ENCODE measurements around the gene HOXD9. TPM values are rescaled to one million over a fixed set of nuclear protein-coding genes. Genes with fewer than 3 reads are reported as not detected.

The HOXD9 gene
- total RNA-seq, 1 experiment from 2014 or later: not detected

- ChIA-PET CTCF (no interaction called here), POLR2A (ENCODE audit: unreplicated experiment) (no interaction called here)
- DNase-seq (no peak), ATAC-seq (no peak)
- Histone ChIP-seq H3K4me1 (ENCODE audit: insufficient read depth, low read length) (no peaks in the 10 kb centered on the region), H3F3A (ENCODE audit: low read length, unreplicated experiment) (no peaks in the 10 kb centered on the region), H3K27me3 (ENCODE audit: low read length) (no peaks in the 10 kb centered on the region), H3K4me3 (ENCODE audit: low read length) (no peak overlapping the region), H3K79me2 (ENCODE audit: low read length) (no peaks in the 10 kb centered on the region), H2AFZ (ENCODE audit: low read length) (no peak overlapping the region), H3K9me2 (replicated peaks; ENCODE audit: low read length) (no peaks in the 10 kb centered on the region), H3K9ac (ENCODE audit: low read length) (no peak overlapping the region), H3K4me2 (ENCODE audit: low read length) (no peak overlapping the region), H3K36me3 (ENCODE audit: low read depth, low read length) (no peaks in the 10 kb centered on the region), H3K27ac (ENCODE audit: low read length) (no peak overlapping the region), H3K9me3 (ENCODE audit: low read length) (no peaks in the 10 kb centered on the region), H4K20me1 (ENCODE audit: low read length) (no peaks in the 10 kb centered on the region)
- no TSS peak for BruUV-seq (replicated peaks)
- intact Hi-C loops (cut with micrococcal nuclease): no loop called here
- TF ChIP-seq EZH2 (IDR thresholded peaks at IDR 0.05; ENCODE audit: low read length, unreplicated experiment) (no peak), EZH2phosphoT487 (IDR thresholded peaks at IDR 0.05; ENCODE audit: borderline replicate concordance, low read length) (no peak), CTCF (conservative IDR thresholded peaks at IDR 0.05; ENCODE audit: low read depth, low read length) (no peak)
Observed at GRCh38 chr2:176164201-176164600, 41.7 kb downstream of the HOXD9 start.

- intact Hi-C loops (cut with micrococcal nuclease): no loop called here
- Histone ChIP-seq H3K27me3 (ENCODE audit: low read length) (no peaks in the 10 kb centered on the region), H3K4me2 (ENCODE audit: low read length) (no peak overlapping the region)
Observed at GRCh38 chr2:176164611-176165369, 42.3 kb downstream of the HOXD9 start.

More at GRCh38 chr2:176164611-176165369, 42.3 kb downstream of the HOXD9 start:
- Histone ChIP-seq H3K36me3 (ENCODE audit: low read depth, low read length) (no peaks in the 10 kb centered on the region), H3K9me3 (ENCODE audit: low read length) (no peaks in the 10 kb centered on the region), H3K9me2 (replicated peaks; ENCODE audit: low read length) (no peaks in the 10 kb centered on the region), H3K27ac (ENCODE audit: low read length) (no peak overlapping the region), H3K79me2 (ENCODE audit: low read length) (no peaks in the 10 kb centered on the region), H3K9ac (ENCODE audit: low read length) (no peak overlapping the region), H2AFZ (ENCODE audit: low read length) (no peak overlapping the region), H3F3A (ENCODE audit: low read length, unreplicated experiment) (no peaks in the 10 kb centered on the region), H4K20me1 (ENCODE audit: low read length) (no peaks in the 10 kb centered on the region), H3K4me3 (ENCODE audit: low read length) (no peak overlapping the region), H3K4me1 (ENCODE audit: insufficient read depth, low read length) (no peaks in the 10 kb centered on the region)
- CTCF ChIA-PET: no interaction called here
- no peak for DNase-seq
- TF ChIP-seq EZH2 (IDR thresholded peaks at IDR 0.05; ENCODE audit: low read length, unreplicated experiment) (no peak), EZH2phosphoT487 (IDR thresholded peaks at IDR 0.05; ENCODE audit: borderline replicate concordance, low read length) (no peak), CTCF (conservative IDR thresholded peaks at IDR 0.05; ENCODE audit: low read depth, low read length) (no peak)
- no peak for ATAC-seq
- POLR2A ChIA-PET (ENCODE audit: unreplicated experiment): no interaction called here
- BruUV-seq (replicated peaks): no TSS peak

All from PC-3 (cell line).